IMR-90 (cell line): ENCODE results near the gene ABI3BP.

Experiments
- CEBPB ChIP-seq: IDR thresholded peaks from 2 replicates; pipeline ENCODE4 v1.6.1; 2012; ENCODE audit warnings: low read depth, low read length, improper control_type of control experiment
- CTCF ChIP-seq: conservative IDR thresholded peaks from 2 replicates; pipeline ENCODE4 v1.5.1; 2012; ENCODE audit warnings: mild to moderate bottlenecking, low read depth, low read length, improper control_type of control experiment

- TF ChIP-seq CTCF (no peak), CEBPB (no peak)
These were observed 136.4 kb downstream of the ABI3BP start for GRCh38 chr3:100856821-100857220.
